HK-2 (cell line): Measurements from ENCODE around the gene CELSR1.
"Not testable (repeated sequence)": the region's sequence is repeated elsewhere in the genome, so short reads cannot be mapped to it uniquely, and the experiment has no call there.

Source experiments
- DNase-seq: peaks from one replicate; pipeline ENCODE4 v3.0.0-alpha.2; 2018; ENCODE audit not compliant: unreplicated experiment

Gene CELSR1

DNA sequence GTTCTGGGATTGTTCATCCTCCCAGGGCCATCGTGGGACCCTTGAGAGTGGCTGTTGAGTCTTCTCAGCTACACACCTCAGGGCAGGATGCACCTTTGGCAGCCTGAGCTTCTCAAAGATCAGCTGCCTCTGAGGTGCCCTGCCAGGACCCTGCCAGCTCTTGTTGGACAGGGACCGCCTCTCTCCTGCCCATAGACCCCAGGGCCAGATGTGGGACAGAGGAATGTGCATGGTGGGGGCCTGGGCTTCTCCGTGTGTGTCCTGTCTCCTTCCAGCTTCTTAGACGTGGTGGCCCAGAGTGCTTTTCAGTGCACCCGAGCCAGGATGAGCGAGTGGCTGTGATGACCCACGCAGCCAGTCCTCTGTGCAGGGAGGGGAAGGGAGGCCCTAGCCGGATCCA is 207.8 kb downstream of the CELSR1 start:
- no peak for DNase-seq

GRCh38 chr22:46328797-46329196 is 208.6 kb downstream of the CELSR1 start:
- no peak for DNase-seq

GRCh38 chr22:46327691-46328465 is 209.5 kb downstream of the CELSR1 start:
- no peak for DNase-seq

- DNase-seq = no peak
Measured at GRCh38 chr22:46326066-46326680, 211.2 kb downstream of the CELSR1 start.

GRCh38 chr22:46323162-46323561 is 214.3 kb downstream of the CELSR1 start:
- DNase-seq = no peak

- no peak for DNase-seq
Measured at GRCh38 chr22:46322711-46323110, 214.7 kb downstream of the CELSR1 start.

- DNase-seq = no peak
Measured at GRCh38 chr22:46320716-46321386, 216.6 kb downstream of the CELSR1 start.

- DNase-seq = no peak
Measured at GRCh38 chr22:46320166-46320710, 217.2 kb downstream of the CELSR1 start.

DNA sequence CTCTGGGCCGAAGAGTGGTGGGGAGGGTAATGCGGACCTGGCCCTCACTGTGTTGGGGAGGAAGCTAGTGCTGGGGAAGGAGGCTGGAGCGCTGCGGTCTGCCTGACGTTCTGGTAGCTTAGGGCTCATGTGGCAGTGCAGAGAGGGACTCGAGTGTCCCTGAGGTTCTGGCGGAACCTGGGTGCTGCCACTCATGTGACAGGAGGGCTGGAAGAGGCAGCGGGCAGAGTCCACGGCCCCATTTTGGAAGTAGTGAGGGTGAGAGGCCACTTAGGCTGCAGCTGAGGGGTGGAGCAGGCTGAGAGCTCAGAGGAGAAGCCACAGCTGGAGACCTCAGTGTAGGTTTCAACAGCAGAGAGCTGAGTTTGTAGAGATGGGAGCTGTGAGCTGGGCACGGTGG is 218.1 kb downstream of the CELSR1 start:
- no peak for DNase-seq

- DNase-seq = no peak
Measured at GRCh38 chr22:46318576-46318975, 218.8 kb downstream of the CELSR1 start.

GRCh38 chr22:46317646-46318045 is 219.8 kb downstream of the CELSR1 start:
- DNase-seq = no peak

DNA sequence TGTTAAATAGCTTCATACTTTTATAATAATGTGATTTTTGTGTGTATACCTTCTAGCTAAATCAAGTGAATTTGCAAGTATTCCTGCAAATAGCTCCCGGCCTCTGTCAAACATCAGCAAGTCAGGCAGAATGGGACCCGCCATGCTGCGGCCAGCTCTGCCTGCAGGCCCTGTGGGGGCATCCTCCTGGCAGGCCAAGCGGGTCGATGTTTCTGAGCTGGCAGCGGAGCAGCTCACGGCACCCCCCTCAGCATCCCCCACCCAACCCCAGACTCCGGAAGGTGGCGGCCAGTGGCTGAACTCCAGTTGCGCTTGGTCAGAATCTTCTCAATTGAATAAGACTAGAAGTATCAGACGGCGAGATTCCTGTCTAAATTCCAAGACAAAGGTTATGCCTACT is 221.4 kb downstream of the CELSR1 start:
- no peak for DNase-seq

- not testable (repeated sequence) for DNase-seq
Measured at GRCh38 chr22:46312848-46313247, 224.6 kb downstream of the CELSR1 start.

GRCh38 chr22:46312056-46312455 is 225.4 kb downstream of the CELSR1 start:
- DNase-seq = no peak
